Spleen (tissue), 7 donors: Measurements from ENCODE around the gene SORCS3.

Experiments
- CTCF ChIP-seq, 11 experiments: fragments of 200-600 bp in 7 of 11; fragments of 450-650 bp in 4 of 11; sonication (generic) in 4 of 11; IDR thresholded peaks in 8 of 11; conservative IDR thresholded peaks in 3 of 11; 1 replicate in 7 of 11; 2 replicates in 4 of 11; pipeline versions ENCODE4 v1.4.0 to v1.8.0; 2016 to 2021; ENCODE audit warnings: antibody characterized with exemption in 11 of 11, inconsistent platforms in 4 of 11, mild to moderate bottlenecking in 1 of 11
- POLR2AphosphoS5 ChIP-seq, 3 donors: sonication (generic); formaldehyde crosslinking; IDR thresholded peaks; one replicate each; pipeline ENCODE4 v1.5.1; 2017; ENCODE audit warnings: antibody characterized with exemption in 3 of 3
- donor health status: DM: no; HTN: no; CAD: no; lungs with moderate emphysema.
- donor health status: DM: no; HTN: no; CAD: no.
- donor health status: DM: no; HTN: no; CAD: no.

GRCh38 chr10:104601166-104601565, 39.9 kb upstream of the SORCS3 start:
- no peak for TF ChIP-seq POLR2AphosphoS5 (IDR thresholded peaks at IDR 0.05)
- TF ChIP-seq CTCF (IDR thresholded peaks at IDR 0.05 in 8 of 11, conservative IDR thresholded peaks at IDR 0.05 in 3 of 11): no peak
